SW480 (cell line): ENCODE data around the gene MYL10.
"Not testable (repeated sequence)": the region's sequence is repeated elsewhere in the genome, so short reads cannot be mapped to it uniquely, and the experiment has no call there.

ENCODE experiments used
- DNase-seq: peaks from one replicate; pipeline ENCODE4 v3.0.0-alpha.2; 2016; ENCODE audit warnings: low spot score

MYL10 gene

GRCh38 chr7:101650579-101651081 lies 21.5 kb upstream of the MYL10 start:
- DNase-seq, result no peak

DNA sequence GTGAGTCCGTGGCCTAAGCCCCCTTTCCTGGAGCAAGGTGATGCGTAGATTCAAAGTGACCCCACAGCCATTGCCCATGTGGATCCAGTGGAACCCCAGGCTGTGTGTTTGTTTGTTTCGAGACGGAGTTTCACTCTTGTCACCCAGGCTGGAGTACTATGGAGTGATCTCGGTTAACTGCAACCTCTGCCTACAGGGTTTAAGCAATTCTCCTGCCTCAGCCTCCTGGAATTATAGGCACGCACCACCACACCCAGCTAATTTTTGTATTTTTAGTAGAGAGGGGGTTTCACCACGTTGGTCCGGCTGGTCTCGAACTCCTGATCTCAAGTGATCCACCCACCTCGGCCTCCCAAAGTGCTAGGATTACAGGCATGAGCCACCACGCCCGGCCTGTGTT lies 18.8 kb upstream of the MYL10 start:
- not testable (repeated sequence) for DNase-seq

GRCh38 chr7:101645951-101646350 lies 16.9 kb upstream of the MYL10 start:
- DNase-seq, result no peak

DNA sequence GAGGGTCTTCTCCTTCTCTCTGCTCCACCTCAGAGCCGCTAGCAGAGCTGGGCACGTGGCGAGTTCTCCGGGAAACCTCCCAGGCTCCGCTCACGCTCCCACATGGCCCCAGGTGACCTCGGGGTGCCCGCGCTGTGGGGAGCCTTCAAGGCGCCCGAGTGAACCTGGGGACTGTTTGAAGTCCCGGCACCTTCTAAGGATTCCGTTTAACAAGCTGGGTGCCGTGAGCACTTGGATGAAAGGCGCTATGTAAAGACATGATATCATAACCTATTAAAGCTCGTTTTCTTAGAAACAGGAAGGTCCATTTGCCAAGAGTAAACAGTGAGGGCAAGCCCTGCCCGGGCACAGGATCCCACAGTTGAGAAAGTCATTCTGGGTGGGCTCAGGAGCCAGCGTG lies 15.8 kb upstream of the MYL10 start:
- peak; percentile 48 for DNase-seq

DNA sequence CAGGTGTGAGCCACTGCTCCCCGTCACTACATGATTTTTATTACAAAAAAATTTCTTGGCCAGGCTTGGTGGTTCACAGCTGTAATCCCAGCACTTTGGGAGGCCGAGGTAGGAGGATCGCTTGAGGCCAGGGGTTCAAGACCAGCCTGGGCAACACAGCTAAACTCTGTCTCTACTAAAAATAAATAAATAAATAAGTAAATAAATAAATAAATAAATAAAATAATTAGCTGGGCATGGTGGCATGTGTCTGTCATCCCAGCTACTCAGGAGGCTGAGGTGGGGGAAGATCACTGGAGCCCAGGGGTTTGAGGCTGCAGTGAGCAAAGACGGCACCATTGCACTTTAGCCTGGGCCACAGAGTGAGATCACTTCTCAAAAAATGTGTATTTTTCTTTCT lies 10.0 kb upstream of the MYL10 start:
- DNase-seq, result not testable (repeated sequence)

DNA sequence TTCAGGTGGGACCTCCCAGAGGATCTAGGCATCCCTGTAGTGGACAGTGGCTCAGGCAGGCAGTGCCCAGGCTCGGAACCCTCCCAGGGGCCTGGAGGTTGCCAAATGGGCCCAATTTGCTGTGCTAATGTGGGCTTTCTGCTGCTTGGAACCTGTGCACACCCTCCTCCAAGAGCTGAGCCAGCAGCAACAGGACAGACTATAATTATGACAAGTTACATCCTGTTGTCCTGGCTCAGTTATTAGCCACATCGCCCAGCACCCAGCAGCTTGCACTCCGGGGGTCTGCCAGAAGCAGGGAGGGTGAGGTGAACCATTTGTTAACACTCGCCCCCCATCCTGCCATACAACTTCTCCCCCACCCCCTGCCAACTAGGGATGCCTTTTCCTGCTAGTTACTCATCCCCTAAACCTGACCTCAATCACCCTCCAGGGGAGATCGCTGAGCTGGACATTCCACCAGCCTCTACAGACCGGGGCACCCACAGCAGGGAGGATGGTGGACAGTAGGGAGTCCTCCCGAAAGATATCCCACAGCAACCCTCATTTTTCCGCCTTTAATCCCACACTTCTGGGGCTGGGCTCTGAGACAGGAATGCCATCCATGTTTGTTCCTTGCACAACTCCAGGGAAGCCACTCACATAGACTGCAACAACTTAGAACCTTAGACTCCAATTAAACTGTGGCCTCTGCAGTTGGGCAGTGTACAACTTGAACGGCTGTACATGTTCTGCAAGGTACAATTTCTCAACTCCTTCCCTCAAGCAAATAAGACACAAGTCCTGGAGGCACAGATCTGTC lies 7.9 kb upstream of the MYL10 start:
- DNase-seq, result no peak

DNA sequence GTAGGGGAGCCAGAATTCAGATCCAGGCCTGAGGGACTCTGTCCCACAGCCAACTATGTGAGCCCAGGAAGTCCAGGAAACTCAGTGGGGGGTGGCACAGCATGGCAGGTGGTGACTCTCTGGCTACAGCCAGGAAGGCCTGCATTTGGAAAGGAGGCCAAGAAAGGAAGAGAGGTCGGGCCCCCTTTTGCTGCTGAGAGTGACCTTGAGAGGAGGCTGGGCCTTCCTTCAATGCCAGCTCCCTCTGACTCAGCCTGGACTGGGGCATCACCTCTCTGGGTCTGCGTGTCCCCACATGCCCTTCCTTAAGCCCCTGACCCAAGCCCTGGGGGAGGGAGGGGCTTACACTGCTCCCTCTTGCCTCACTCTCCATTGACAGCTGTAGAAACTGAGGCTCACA lies 6.4 kb upstream of the MYL10 start:
- DNase-seq, result no peak

GRCh38 chr7:101634196-101634717 lies 5.2 kb upstream of the MYL10 start:
- no peak for DNase-seq

DNA sequence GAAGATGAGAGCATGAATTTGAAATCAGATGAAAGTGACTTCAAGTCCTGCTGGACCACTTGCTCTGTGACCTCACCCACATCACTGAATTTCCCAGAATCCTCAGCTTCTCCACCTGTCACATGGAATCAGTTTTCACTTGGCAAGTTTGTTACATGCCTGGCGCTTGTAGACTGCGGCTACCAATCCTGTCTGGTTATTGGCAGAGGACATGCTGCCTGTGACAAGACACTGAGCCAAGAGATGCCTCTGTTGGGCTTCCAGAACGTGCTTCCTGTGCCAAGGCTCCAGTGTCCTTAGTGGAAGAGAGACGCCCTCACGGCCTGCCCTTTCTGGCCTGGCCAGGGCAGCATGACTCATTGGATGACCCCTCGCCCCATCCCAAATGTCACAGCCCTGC lies 4.4 kb upstream of the MYL10 start:
- DNase-seq, result no peak

DNA sequence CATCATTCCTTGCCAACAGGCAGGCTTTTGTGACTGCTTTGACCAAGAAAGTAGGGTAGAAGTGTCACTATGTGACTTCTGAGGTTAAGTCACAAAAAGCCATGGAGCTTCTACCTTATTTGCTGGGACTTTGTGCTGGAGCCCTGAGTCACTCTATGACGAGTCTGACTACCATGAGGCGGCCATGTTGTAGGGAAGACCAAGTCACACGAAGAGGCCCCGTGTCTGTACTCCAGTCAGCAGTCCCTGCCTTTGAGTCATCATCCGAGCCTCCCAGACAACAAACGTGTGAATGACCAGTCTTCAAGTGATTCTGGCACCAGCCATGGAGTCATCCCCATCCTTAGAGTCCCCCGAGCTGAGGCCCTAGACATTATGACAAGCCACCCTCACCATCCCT lies 3.5 kb upstream of the MYL10 start:
- no peak for DNase-seq

GRCh38 chr7:101631224-101631714 lies 2.2 kb upstream of the MYL10 start:
- no peak for DNase-seq

DNA sequence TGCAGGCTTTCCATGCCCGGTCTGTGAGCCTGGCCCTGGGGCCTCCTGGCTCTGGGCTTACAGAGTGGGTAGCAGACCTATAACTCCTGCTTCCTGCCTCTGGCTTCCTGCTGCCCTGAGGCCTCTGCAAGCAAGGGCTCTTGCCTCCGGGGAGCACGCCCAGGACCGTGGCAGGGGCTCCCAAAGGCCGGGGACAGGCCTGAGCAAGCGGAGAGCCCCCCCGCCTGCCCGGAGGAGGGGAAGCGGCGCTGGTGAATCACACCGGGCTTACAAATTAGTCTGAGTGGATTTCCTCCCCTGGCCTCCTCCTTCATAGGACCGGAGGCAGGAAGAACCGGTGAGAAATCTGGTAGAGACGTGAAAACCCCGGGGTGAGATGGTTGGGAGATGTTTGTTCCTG lies 1.5 kb upstream of the MYL10 start:
- DNase-seq, result no peak

DNA sequence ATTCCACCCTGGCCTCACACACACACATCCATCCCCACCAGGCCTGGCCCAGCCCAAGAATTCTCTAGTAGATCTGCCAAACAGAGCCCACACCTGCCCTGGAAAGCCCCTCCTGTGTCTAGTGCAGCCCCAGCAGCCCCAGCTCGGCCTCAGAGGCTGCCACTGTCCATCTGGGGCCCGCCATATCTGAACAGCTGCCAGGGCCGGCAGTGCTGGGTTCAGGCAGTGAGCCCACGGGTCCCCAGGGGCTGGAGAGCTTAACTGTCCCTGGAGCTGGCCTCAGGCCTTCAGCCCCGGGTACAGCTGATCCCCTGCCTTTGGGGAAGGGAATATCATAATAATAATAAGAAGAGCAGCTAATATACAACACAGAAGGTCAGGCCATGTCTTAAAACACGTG lies 574 bp downstream of the MYL10 start:
- DNase-seq, result no peak

- DNase-seq, result no peak
These were observed 2.3 kb downstream of the MYL10 start for GRCh38 chr7:101626758-101627157.

DNA sequence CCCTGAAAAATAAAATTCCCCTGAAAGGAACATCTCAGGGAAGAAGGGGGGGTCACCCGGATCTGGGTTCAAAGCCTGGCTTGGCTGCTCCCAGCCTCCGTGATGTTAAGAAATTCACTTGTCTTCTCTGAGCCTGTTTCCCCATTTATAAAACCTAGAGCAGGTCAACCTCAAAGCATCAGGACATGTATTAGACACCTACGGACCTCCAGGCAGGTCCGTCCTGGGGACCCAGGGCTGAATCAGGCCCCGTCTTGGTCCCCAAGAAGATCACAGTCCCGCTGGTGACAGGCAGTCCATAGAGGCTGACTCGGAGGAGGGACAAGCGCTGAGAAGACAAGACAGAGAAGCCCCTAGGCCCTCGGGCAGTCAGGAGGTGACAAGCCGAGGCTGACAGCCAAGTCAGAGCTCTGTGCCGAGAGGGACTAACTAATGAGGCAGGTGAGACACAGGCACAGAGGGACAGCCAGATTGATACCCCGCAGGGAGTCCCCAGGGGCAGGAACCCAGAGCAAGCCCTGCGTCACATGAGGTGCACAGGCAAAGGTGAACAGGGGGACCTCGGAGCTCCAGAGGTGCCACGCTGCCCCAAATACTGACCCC lies 2.9 kb downstream of the MYL10 start:
- no peak for DNase-seq

- no peak for DNase-seq
These were observed 3.9 kb downstream of the MYL10 start for GRCh38 chr7:101625031-101625791.

DNA sequence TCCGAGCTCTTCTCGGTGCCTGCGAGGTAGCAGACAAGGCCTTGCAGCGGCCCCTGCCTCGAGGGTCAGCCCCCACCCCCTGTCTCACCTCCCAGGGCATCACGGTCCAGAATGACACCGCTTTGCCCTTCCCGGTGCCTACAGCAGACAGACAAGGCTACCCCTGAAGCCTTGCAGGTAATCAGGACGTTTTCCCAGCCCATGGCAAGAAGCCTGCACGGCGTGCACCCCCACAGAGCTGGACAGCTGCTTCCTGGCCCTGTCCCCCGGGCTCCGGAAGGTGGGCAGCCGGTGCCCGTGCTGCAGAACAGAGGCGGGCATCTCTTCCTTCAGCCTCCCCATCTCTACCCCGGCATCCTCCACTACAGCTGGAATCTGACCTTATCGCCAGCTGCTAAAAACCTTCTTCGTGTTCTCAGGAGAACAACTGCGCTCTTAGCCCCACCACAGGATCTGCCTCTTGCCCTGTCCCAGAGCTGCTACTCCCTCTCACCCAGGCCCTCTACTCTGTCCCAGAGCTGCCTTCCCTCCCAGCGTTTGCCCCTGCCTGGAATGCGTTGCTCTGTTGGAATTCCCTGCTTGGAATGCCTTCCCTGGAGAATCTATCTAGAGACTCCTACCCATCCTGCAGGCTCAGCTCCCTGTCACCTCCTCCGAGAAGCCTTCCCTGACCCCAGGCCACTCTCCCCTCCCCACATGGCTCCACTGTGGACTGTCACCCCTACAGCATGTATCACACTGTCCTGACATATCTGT lies 4.7 kb downstream of the MYL10 start:
- DNase-seq, result no peak

DNA sequence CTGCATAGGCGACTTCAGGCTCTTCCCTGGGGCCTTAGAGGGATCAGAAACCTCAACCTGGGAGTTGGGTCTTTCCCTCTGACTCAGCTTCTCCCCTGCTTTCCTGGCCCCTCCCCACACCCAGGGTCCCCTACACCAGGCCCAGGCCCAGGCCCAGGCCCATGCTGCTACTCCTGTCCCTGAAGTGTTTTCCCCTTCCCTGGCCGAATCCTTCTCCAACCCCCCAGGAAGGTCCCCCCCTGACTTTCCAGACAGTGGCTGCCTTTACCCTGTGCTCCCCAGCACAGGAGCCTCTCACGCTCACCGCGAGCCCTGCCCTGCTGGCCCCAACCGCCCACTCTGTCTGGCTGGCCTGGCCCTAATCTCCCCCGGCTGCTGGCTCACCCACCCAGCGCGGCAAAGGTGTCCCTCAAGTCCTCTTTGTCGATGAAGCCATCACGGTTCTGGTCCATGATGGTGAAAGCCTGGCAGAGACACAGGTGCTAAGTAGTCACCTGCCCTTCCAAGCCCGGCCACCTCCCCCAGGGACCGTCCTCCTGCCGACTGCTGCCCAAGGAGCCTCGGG lies 6.4 kb downstream of the MYL10 start:
- no peak for DNase-seq

GRCh38 chr7:101620991-101621390 lies 8.1 kb downstream of the MYL10 start:
- DNase-seq, result no peak

DNA sequence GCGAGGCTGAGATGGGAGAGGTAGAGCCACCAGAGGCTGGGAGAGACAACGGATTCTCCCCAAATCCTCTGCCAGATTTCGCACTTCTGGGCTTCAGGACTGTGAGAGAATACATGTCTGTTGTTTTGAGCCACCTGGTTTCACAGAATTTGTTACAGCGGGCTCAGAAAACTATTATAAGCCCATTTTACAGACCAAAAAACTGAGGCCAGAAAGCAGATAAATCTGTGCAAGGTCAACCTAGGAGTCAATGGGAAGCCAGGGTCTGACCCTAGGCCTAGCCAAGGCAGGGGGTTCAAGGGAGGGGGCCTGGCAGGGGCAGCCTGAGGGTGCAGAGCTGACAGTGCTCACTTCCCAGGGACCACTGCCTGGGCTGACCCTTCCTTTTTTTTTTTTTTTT lies 8.7 kb downstream of the MYL10 start:
- DNase-seq, result no peak

GRCh38 chr7:101618916-101619315 lies 10.2 kb downstream of the MYL10 start:
- peak; percentile 82 for DNase-seq
